Endothelial cell (in vitro differentiated cells): ENCODE data around the gene ABLIM1. TPM values are rescaled to one million over a fixed set of nuclear protein-coding genes. Genes with fewer than 3 reads are reported as not detected.

Experiments used
- DNase-seq: peaks from one replicate; pipeline ENCODE4 v3.0.0; 2021; ENCODE audit warnings: low spot score
- H3K27ac Mint-ChIP-seq: one replicate; pipeline ENCODE4 v1.8.0; 2021; ENCODE audit warnings: mixed read lengths, inconsistent platforms; ENCODE audit not compliant: unreplicated experiment
- H3K27me3 Mint-ChIP-seq: one replicate; pipeline ENCODE4 v1.8.0; 2021; ENCODE audit warnings: mild to moderate bottlenecking, moderate library complexity, mixed read lengths, inconsistent platforms; ENCODE audit not compliant: unreplicated experiment
- H3K36me3 Mint-ChIP-seq: one replicate; pipeline ENCODE4 v1.8.0; 2021; ENCODE audit warnings: mild to moderate bottlenecking, low read depth, mixed read lengths, inconsistent platforms; ENCODE audit not compliant: unreplicated experiment
- H3K4me1 Mint-ChIP-seq: one replicate; pipeline ENCODE4 v1.8.0; 2021; ENCODE audit warnings: mild to moderate bottlenecking, mixed read lengths, inconsistent platforms; ENCODE audit not compliant: unreplicated experiment
- H3K4me3 Mint-ChIP-seq: one replicate; pipeline ENCODE4 v1.8.0; 2021; ENCODE audit warnings: mild to moderate bottlenecking, mixed read lengths, inconsistent platforms; ENCODE audit not compliant: unreplicated experiment
- H3K9me3 Mint-ChIP-seq: one replicate; pipeline ENCODE4 v1.8.0; 2021; ENCODE audit warnings: mixed read lengths, inconsistent platforms; ENCODE audit not compliant: unreplicated experiment
- CTCF ChIP-seq: fragments of 200-600 bp; sonication (generic); IDR thresholded peaks from one replicate; pipeline ENCODE4 v1.5.0; 2021; ENCODE audit warnings: antibody characterized with exemption; ENCODE audit not compliant: unreplicated experiment
- total RNA-seq: library from RNA; stranded (reverse); fragmentation: NEBNext Ultra II Directional; extraction: Animal tissue kit (Norgen Biotek cat#: 25700); gene quantifications from one replicate; pipeline ENCODE4 v1.2.1, GENCODE V29; 2021; ENCODE audit not compliant: unreplicated experiment

The ABLIM1 gene
- total RNA-seq, 1 donor from 2014 or later: 55.9 TPM

GRCh38 chr10:114500643-114501042 is 157.4 kb downstream of the ABLIM1 start:
- Mint-ChIP-seq H3K9me3 (no peaks in the 10 kb centered on the region), H3K4me3 (no peak overlapping the region), H3K4me1 (peaks cover 32% of the 10 kb centered on the region), H3K36me3 (no peaks in the 10 kb centered on the region), H3K27me3 (peaks cover 3% of the 10 kb centered on the region), H3K27ac (no peak overlapping the region)
- no peak for DNase-seq
- no peak for TF ChIP-seq CTCF

- Mint-ChIP-seq H3K4me3 (no peak overlapping the region), H3K27me3 (peaks cover 3% of the 10 kb centered on the region), H3K4me1 (peaks cover 22% of the 10 kb centered on the region), H3K36me3 (peaks cover 8% of the 10 kb centered on the region), H3K27ac (no peak overlapping the region), H3K9me3 (no peaks in the 10 kb centered on the region)
- DNase-seq: no peak
- no peak for TF ChIP-seq CTCF
Measured at GRCh38 chr10:114499630-114500190, 158.4 kb downstream of the ABLIM1 start.

GRCh38 chr10:114499116-114499515 is 159.0 kb downstream of the ABLIM1 start:
- peaks cover 8% of the 10 kb centered on the region for H3K36me3 Mint-ChIP-seq
- H3K27me3 Mint-ChIP-seq: peaks cover 5% of the 10 kb centered on the region
- no peak for TF ChIP-seq CTCF
- no peak overlapping the region for H3K4me3 Mint-ChIP-seq
- H3K9me3 Mint-ChIP-seq: no peaks in the 10 kb centered on the region
- DNase-seq: no peak
- H3K27ac Mint-ChIP-seq: no peak overlapping the region
- H3K4me1 Mint-ChIP-seq: peaks cover 16% of the 10 kb centered on the region

GRCh38 chr10:114498413-114499111 is 159.5 kb downstream of the ABLIM1 start:
- no peaks in the 10 kb centered on the region for H3K9me3 Mint-ChIP-seq
- peaks cover 15% of the 10 kb centered on the region for H3K4me1 Mint-ChIP-seq
- TF ChIP-seq CTCF: no peak
- H3K4me3 Mint-ChIP-seq: no peak overlapping the region
- H3K36me3 Mint-ChIP-seq: peaks cover 8% of the 10 kb centered on the region
- no peak overlapping the region for H3K27ac Mint-ChIP-seq
- H3K27me3 Mint-ChIP-seq: peaks cover 5% of the 10 kb centered on the region
- DNase-seq: no peak

GRCh38 chr10:114495303-114495702 is 162.8 kb downstream of the ABLIM1 start:
- Mint-ChIP-seq H3K4me3 (no peak overlapping the region), H3K36me3 (peaks cover 8% of the 10 kb centered on the region), H3K4me1 (peaks cover 27% of the 10 kb centered on the region), H3K9me3 (no peaks in the 10 kb centered on the region), H3K27me3 (peaks cover 5% of the 10 kb centered on the region), H3K27ac (no peak overlapping the region)
- DNase-seq: no peak
- TF ChIP-seq CTCF: no peak
